HepG2 (cell line): Measurements from ENCODE around the gene DDI2. TPM values are rescaled to one million over a fixed set of nuclear protein-coding genes. Genes with fewer than 3 reads are reported as not detected.

Experiments
- CCDC6 ChIP-seq: sonication (generic); formaldehyde crosslinking; IDR thresholded peaks from 2 replicates; pipeline ENCODE4 v1.8.1; 2022; ENCODE audit warnings: mild to moderate bottlenecking, missing genetic modification reagents, moderate library complexity
- CENPT ChIP-seq: sonication (generic); formaldehyde crosslinking; IDR thresholded peaks from 2 replicates; pipeline ENCODE4 v1.8.0; 2022; ENCODE audit warnings: low read depth, mild to moderate bottlenecking, moderate library complexity, missing genetic modification reagents
- DMAP1 ChIP-seq: IDR thresholded peaks from 2 replicates; pipeline ENCODE4 v1.6.1; 2016
- HNF4A ChIP-seq: sonication (generic); formaldehyde crosslinking; IDR thresholded peaks from 2 replicates; pipeline ENCODE4 v1.4.0; 2020; ENCODE audit warnings: missing genetic modification reagents
- HNF4G ChIP-seq, 2 experiments: sonication (generic) in 1 of 2; formaldehyde crosslinking in 1 of 2; IDR thresholded peaks; 2 replicates each; pipeline versions ENCODE4 v1.4.0 to v1.6.1; 2011 to 2020; ENCODE audit warnings: borderline replicate concordance in 2 of 2, low read depth in 2 of 2, mild to moderate bottlenecking in 2 of 2, low read length in 1 of 2, missing genetic modification reagents in 1 of 2, moderate library complexity in 1 of 2
- JUND ChIP-seq: sonication (generic); formaldehyde crosslinking; IDR thresholded peaks from 2 replicates; pipeline ENCODE4 v1.8.0; 2022; ENCODE audit warnings: mild to moderate bottlenecking, missing genetic modification reagents
- MED13 ChIP-seq: sonication (generic); formaldehyde crosslinking; IDR thresholded peaks from 2 replicates; pipeline ENCODE4 v1.5.0; 2020; ENCODE audit warnings: missing genetic modification reagents
- PHF8 ChIP-seq: sonication (generic); formaldehyde crosslinking; IDR thresholded peaks from 2 replicates; pipeline ENCODE4 v1.5.0; 2020; ENCODE audit warnings: missing genetic modification reagents
- PRDM10 ChIP-seq: sonication (generic); formaldehyde crosslinking; IDR thresholded peaks from 2 replicates; pipeline ENCODE4 v1.4.0; 2020; ENCODE audit warnings: low read depth, missing genetic modification reagents
- SRSF4 ChIP-seq: fragments of 200-400 bp; formaldehyde crosslinking; IDR thresholded peaks from one replicate; pipeline ENCODE4 v1.6.1; 2018; ENCODE audit warnings: mild to moderate bottlenecking, low read depth, low read length, moderate library complexity; ENCODE audit not compliant: poor library complexity, severe bottlenecking
- TGIF2 ChIP-seq: IDR thresholded peaks from 2 replicates; pipeline ENCODE4 v1.6.1; 2016; ENCODE audit warnings: control low read depth, missing compliant biosample characterization
- THAP11 ChIP-seq: IDR thresholded peaks from 2 replicates; pipeline ENCODE4 v1.6.1; 2016; ENCODE audit warnings: missing biosample characterization, missing genetic modification reagents
- TMF1 ChIP-seq: sonication (generic); formaldehyde crosslinking; IDR thresholded peaks from 2 replicates; pipeline ENCODE4 v1.8.1; 2022; ENCODE audit warnings: low read depth, missing genetic modification reagents
- ZBTB39 ChIP-seq: sonication (generic); formaldehyde crosslinking; IDR thresholded peaks from 2 replicates; pipeline ENCODE4 v1.5.0; 2020; ENCODE audit warnings: missing genetic modification reagents
- ZMYM4 ChIP-seq: sonication (generic); formaldehyde crosslinking; IDR thresholded peaks from 2 replicates; pipeline ENCODE4 v1.8.1; 2023; ENCODE audit warnings: mild to moderate bottlenecking, missing genetic modification reagents
- ZNF121 ChIP-seq: sonication (generic); formaldehyde crosslinking; IDR thresholded peaks from 2 replicates; pipeline ENCODE4 v1.5.0; 2020; ENCODE audit warnings: mild to moderate bottlenecking, missing genetic modification reagents
- ZNF143 ChIP-seq: sonication (generic); formaldehyde crosslinking; IDR thresholded peaks from 2 replicates; pipeline ENCODE4 v1.4.0; 2020; ENCODE audit warnings: missing genetic modification reagents
- ZNF207 ChIP-seq: fragments of 450-650 bp; IDR thresholded peaks from 2 replicates; pipeline ENCODE4 v1.6.1; 2016; ENCODE audit warnings: antibody characterized with exemption, borderline replicate concordance
- ZNF260 ChIP-seq: sonication (generic); formaldehyde crosslinking; IDR thresholded peaks from 2 replicates; pipeline ENCODE4 v1.4.0; 2020; ENCODE audit warnings: missing genetic modification reagents, low read depth, mild to moderate bottlenecking, borderline replicate concordance
- ZNF557 ChIP-seq: sonication (generic); formaldehyde crosslinking; IDR thresholded peaks from 2 replicates; pipeline ENCODE4 v1.4.0; 2020; ENCODE audit warnings: missing genetic modification reagents
- ZNF790 ChIP-seq: sonication (generic); formaldehyde crosslinking; IDR thresholded peaks from 2 replicates; pipeline ENCODE4 v1.8.0; 2022; ENCODE audit warnings: missing genetic modification reagents, mild to moderate bottlenecking, borderline replicate concordance
- ZSCAN20 ChIP-seq: sonication (generic); formaldehyde crosslinking; IDR thresholded peaks from 2 replicates; pipeline ENCODE4 v1.4.0; 2020; ENCODE audit warnings: missing genetic modification reagents, mild to moderate bottlenecking, borderline replicate concordance
- ZSCAN30 ChIP-seq: sonication (generic); formaldehyde crosslinking; IDR thresholded peaks from 2 replicates; pipeline ENCODE4 v1.5.0; 2020; ENCODE audit warnings: mild to moderate bottlenecking, missing genetic modification reagents
- polyA plus RNA-seq, 8 experiments: library from polyadenylated mRNA; depleted of rRNA in 3 of 8; stranded (reverse) in 7 of 8; unstranded in 1 of 8; fragments of >200 nt; fragmentation: Illumina TruSeq in 4 of 8; extraction: Trizol in 4 of 8; gene quantifications; 2 replicates each; pipeline versions ENCODE4 v1.2.1 to v1.2.3, GENCODE V29; 2011 to 2016; ENCODE audit warnings: low read depth in 4 of 8, missing spikeins in 1 of 8, mixed read lengths in 1 of 8; ENCODE audit not compliant: insufficient read depth in 1 of 8
- total RNA-seq, 5 experiments: library from RNA; depleted of rRNA; stranded (reverse); fragments of >200 nt; fragmentation: Illumina TruSeq; extraction: Trizol; gene quantifications; 2 replicates each; pipeline ENCODE4 v1.2.3, GENCODE V29; 2016; ENCODE audit warnings: low read depth in 1 of 5
- TF ChIP-seq, protein P1 (sequence below): sonication (generic); IDR thresholded peaks from 2 replicates; pipeline ENCODE4 v1.6.1; 2016; ENCODE audit warnings: low read depth, borderline replicate concordance

DDI2 gene
- total and polyA plus RNA-seq, 2 of the 13 experiments (the other 11 are each of a cell fraction or from before 2014, with no cell fraction given): 8.5 to 25.7 TPM

GRCh38 chr1:15618077-15618654 lies 908 bp downstream of the DDI2 start (continued):
- TF ChIP-seq ZBTB39 (CRISPR knock-in tag) (no peak), MED13 (CRISPR knock-in tag) (no peak), ZNF143 (no peak), ZSCAN30 (CRISPR knock-in tag) (no peak), CENPT (CRISPR knock-in tag) (no peak), ZNF260 (CRISPR knock-in tag) (no peak), TGIF2 (CRISPR knock-in tag) (peak; percentile 40; the same call in 1 of the 2 replicates), HNF4G (IDR thresholded peaks at IDR 0.05; ENCODE audit: borderline replicate concordance, low read depth, low read length) (peak; percentile 38), HNF4G (CRISPR knock-in tag; IDR thresholded peaks at IDR 0.05; ENCODE audit: borderline replicate concordance, low read depth) (no peak), JUND (CRISPR knock-in tag) (0 out of 2 replicates have a peak, but pooled peaks have one; percentile 20), ZSCAN20 (no peak), ZNF207 (no peak), DMAP1 (CRISPR knock-in tag) (peak; percentile 33; the same call in 1 of the 2 replicates), CCDC6 (CRISPR knock-in tag) (no peak), PHF8 (CRISPR knock-in tag) (0 out of 2 replicates have a peak, but pooled peaks have one; percentile 4), ZNF557 (no peak), TMF1 (CRISPR knock-in tag) (no peak), ZMYM4 (CRISPR knock-in tag) (no peak; the same call in 1 of the 2 replicates), THAP11 (CRISPR knock-in tag) (no peak), PRDM10 (CRISPR knock-in tag) (peak; percentile 86; the same call in 1 of the 2 replicates), HNF4A (CRISPR knock-in tag) (peak; percentile 30; the same call in 1 of the 2 replicates), ZNF790 (no peak), SRSF4 (no peak), ZNF121 (no peak)
- TF ChIP-seq, protein P1, sequence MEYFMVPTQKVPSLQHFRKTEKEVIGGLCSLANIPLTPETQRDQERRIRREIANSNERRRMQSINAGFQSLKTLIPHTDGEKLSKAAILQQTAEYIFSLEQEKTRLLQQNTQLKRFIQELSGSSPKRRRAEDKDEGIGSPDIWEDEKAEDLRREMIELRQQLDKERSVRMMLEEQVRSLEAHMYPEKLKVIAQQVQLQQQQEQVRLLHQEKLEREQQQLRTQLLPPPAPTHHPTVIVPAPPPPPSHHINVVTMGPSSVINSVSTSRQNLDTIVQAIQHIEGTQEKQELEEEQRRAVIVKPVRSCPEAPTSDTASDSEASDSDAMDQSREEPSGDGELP: no peak
